Measurements from ENCODE around the gene GSTA1. TPM values are rescaled to one million over a fixed set of nuclear protein-coding genes. Genes with fewer than 3 reads are reported as not detected.
"Not testable (repeated sequence)": the region's sequence is repeated elsewhere in the genome, so short reads cannot be mapped to it uniquely, and the experiment has no call there.

The GSTA1 gene
- total RNA-seq (100 to 1,000 TPM in 2 of 7 donors, 10 to 100 TPM in 3, 1 to 10 TPM in 2; 4.7 to 144 (median 19.2) TPM), polyA plus RNA-seq (1,000 to 10,000 TPM in 1 of 2 donors, 100 to 1,000 TPM in 1; 107 to 1,921 TPM)
- long read RNA-seq, donor 1, transcript GSTA1-201 (7 exons, 1,019 nt) = major isoform, 19 of 25 reads
- long read RNA-seq, donor 1, partial matches to known transcripts = 6 of 25 reads
- long read RNA-seq, donor 1, other reads (novel, unspliced or antisense) = 0 of 25 reads
- long read RNA-seq, donor 2, transcript GSTA1-201 (7 exons, 1,019 nt) = major isoform, 5 of 5 reads
- long read RNA-seq, donor 2, partial matches to known transcripts = 0 of 5 reads
- long read RNA-seq, donor 2, other reads (novel, unspliced or antisense) = 0 of 5 reads
- long read RNA-seq, donor 3, transcript GSTA1-201 (7 exons, 1,019 nt) = major isoform, 83 of 117 reads
- long read RNA-seq, donor 3, partial matches to known transcripts = 30 of 117 reads
- long read RNA-seq, donor 3, other reads (novel, unspliced or antisense) = 4 of 117 reads

GRCh38 chr6:52803668-52804255 is at the start of gene GSTA1:
TSS of gene GSTA1 (minus strand) at chr6:52803816. CDS start at chr6:52799267, 4,549 bp downstream.
- DNase-seq; H3K4me3 ChIP-seq; H3K27ac ChIP-seq; H3K36me3 ChIP-seq; H3K4me1 ChIP-seq (ENCODE audit: insufficient read depth); intact Hi-C loops (cut with DNase I); H3K27me3 ChIP-seq; H3K9me3 ChIP-seq: not testable (repeated sequence)
- WGBS, 3 donors = 12 to 22% (median 18%) methylated on average over 5 of the region's 5 CpGs

GRCh38 chr6:52849137-52849536 is 45.5 kb upstream of the GSTA1 start:
- Histone ChIP-seq H3K4me3 (no peak overlapping the region), H3K4me1 (ENCODE audit: insufficient read depth) (no peaks in the 10 kb centered on the region), H3K36me3 (no peaks in the 10 kb centered on the region), H3K9me3 (no peaks in the 10 kb centered on the region), H3K27ac (no peak overlapping the region), H3K27me3 (no peaks in the 10 kb centered on the region)
- TF ChIP-seq EP300 (IDR thresholded peaks at IDR 0.05) (no peak), POLR2A (IDR thresholded peaks at IDR 0.05) (no peak), CTCF (IDR thresholded peaks at IDR 0.05) (no peak)
- intact Hi-C loops (cut with DNase I) = no loop called here
- WGBS, 3 donors = 87 to 92% (median 90%) methylated on average over 4 of the region's 4 CpGs
- no peak for DNase-seq

GRCh38 chr6:52846002-52846401 is 42.4 kb upstream of the GSTA1 start:
- Histone ChIP-seq H3K27ac (no peak overlapping the region), H3K27me3 (no peaks in the 10 kb centered on the region), H3K36me3 (no peaks in the 10 kb centered on the region), H3K4me1 (ENCODE audit: insufficient read depth) (no peaks in the 10 kb centered on the region), H3K9me3 (no peaks in the 10 kb centered on the region), H3K4me3 (no peak overlapping the region)
- intact Hi-C loops (cut with DNase I) = no loop called here
- no peak for DNase-seq
- WGBS, 3 donors = 9 to 18% (median 18%) methylated on average over 1 of the region's 1 CpG
- TF ChIP-seq CTCF (IDR thresholded peaks at IDR 0.05) (no peak), POLR2A (IDR thresholded peaks at IDR 0.05) (no peak), EP300 (IDR thresholded peaks at IDR 0.05) (no peak)

- Histone ChIP-seq H3K27ac (no peak overlapping the region), H3K4me1 (ENCODE audit: insufficient read depth) (no peaks in the 10 kb centered on the region), H3K27me3 (no peaks in the 10 kb centered on the region), H3K4me3 (no peak overlapping the region), H3K9me3 (no peaks in the 10 kb centered on the region), H3K36me3 (no peaks in the 10 kb centered on the region)
- no peak for DNase-seq
- intact Hi-C loops (cut with DNase I) = no loop called here
- TF ChIP-seq POLR2A (IDR thresholded peaks at IDR 0.05) (no peak), CTCF (IDR thresholded peaks at IDR 0.05) (no peak), EP300 (IDR thresholded peaks at IDR 0.05) (no peak)
- 92 to 94% (median 93%) methylated on average over 4 of the region's 4 CpGs for WGBS, 3 donors
Observed at GRCh38 chr6:52843605-52844004, 40.0 kb upstream of the GSTA1 start.
